ENCODE data around the gene GALNT13.
A peak's percentile ranks its signal among the peaks of the same experiment; 100 is the strongest.
"Not testable (repeated sequence)": the region's sequence is repeated elsewhere in the genome, so short reads cannot be mapped to it uniquely, and the experiment has no call there.

The GALNT13 gene

GRCh38 chr2:154408786-154409185, 537.1 kb downstream of the GALNT13 start:
- DNase-seq = no peak

DNA sequence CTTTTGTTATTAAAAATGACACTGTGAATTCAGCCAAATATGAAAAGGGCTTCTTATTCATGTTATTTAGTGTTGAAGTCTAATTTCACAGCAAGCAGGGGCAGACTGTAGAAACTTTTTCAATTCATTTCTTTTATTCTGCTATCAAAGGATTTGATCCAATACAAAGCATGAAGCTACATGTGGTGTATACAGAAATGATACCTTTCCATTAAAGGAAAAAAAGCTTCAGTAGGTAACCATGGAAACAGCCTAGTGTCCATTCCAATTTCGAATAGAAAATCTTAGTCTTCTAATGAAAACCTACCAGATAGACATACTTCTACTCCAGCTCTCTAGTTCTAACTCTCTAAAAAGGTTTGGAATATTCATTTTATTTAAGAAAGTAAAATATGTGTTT, 550.5 kb downstream of the GALNT13 start:
- no peak for DNase-seq

GRCh38 chr2:154425994-154426393, 554.3 kb downstream of the GALNT13 start:
- peak in 1 of 51 donors; percentile 4 for DNase-seq

- DNase-seq = no peak
Observed at GRCh38 chr2:154427453-154427852, 555.7 kb downstream of the GALNT13 start.

DNA sequence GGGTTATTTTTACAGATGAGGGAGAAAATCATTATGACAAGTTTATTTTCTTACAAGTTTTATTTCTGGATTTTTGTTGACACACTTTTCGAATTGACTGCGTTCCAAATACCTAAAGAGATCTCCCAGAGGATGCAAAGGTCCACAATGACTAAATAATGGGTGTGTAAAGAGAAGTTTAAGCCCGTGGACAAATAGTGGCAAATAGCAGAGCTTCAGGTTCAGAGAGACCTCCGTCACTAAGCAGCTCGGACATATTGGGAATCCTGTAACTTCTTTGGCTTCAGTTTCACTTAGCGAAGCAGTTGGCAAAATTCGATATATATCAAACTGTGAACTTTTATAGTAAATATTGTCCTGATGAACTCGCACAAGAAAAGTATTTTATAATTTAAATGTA, 556.3 kb downstream of the GALNT13 start:
- DNase-seq = no peak

GRCh38 chr2:154433010-154433409, 561.3 kb downstream of the GALNT13 start:
- no peak for DNase-seq

- no peak for DNase-seq
Observed at GRCh38 chr2:154437104-154437503, 565.4 kb downstream of the GALNT13 start.

GRCh38 chr2:154439156-154439555, 567.4 kb downstream of the GALNT13 start:
- no peak for DNase-seq

GRCh38 chr2:154443919-154444318, 572.2 kb downstream of the GALNT13 start:
- DNase-seq = no peak

- no peak for DNase-seq
Observed at GRCh38 chr2:154446324-154446723, 574.6 kb downstream of the GALNT13 start.

DNA sequence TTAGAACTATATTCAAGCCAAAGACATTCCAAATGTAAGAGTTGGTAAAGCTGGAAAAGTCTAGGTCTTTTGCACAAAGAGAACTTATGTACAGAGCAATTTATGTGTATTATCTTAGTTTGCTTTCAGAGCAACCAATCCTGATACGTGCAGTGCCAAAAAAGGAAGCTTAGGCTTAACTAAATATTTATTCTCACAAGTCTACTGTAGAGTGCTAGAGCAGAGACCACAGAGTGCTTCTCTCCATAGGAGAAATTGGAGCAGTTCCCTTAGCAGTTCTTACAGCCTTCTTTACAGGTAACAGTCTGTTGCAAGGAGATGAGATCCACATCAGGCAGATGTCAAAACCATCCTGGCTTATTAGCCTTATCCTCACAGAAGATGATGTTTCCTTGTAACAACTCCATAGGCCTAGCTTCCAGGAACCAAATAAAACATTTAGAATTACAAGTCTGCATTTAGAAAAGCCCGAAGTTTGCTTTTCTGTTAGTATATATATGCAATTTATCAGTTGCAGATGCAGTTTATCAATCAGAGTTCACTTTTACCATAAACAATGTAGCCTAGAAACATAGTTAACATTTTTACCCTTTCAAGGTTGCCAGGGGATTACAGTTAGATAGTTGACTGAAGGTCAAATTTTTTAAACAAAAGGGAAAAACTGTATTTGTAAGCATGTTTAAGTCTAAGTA, 576.2 kb downstream of the GALNT13 start:
- no peak for DNase-seq

DNA sequence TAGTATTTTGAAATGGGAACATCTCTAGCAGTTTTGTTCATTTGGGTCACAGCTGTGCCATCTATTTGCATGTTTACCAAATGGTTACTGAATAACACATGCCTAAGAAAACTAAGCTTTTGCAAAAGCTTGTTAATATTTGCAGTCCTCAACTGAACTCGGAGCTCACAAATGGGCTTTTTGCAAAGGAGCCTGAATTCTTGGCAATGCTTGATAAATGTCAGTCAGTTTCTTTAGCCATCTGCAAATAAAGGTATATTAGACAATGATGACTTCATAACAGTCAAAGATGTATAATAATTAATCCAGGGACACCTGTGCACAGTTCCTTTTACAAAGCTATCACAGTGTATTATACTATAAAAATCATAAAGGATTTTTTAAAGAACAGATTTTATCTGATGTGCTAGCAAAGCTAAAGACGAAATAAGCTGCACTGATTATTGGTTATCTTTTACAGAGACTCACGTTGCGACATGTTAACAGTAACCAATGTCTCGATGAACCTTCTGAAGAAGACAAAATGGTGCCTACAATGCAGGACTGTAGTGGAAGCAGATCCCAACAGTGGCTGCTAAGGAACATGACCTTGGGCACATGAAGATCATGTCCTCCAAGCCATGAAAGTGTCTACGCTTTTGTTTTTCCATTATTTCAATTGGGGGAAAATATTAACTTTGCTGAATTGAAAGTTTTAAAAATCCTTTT, 578.4 kb downstream of the GALNT13 start:
- DNase-seq = no peak

DNA sequence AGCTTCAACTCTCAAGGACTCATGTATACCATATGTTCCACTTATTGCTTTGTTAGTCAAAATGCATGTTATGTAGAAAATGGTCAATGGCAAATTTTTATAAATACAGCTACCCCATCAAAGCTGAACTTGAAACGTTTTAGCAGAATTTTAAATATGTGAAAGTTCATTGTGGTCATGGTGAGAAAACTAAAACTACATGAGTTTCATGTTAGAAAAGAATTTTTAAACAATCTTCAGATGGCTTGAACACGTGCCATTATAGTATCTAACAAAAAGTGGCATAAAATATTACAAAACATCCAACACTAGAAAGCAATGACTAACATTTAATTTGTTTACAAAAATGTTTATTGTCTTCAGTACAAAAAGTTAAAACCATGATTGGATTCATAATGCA, 580.7 kb downstream of the GALNT13 start:
- no peak for DNase-seq

- peak in 1 of 51 donors; percentile 5 for DNase-seq
Observed at GRCh38 chr2:154452906-154453493, 581.3 kb downstream of the GALNT13 start.

- DNase-seq = peak in 1 of 51 donors; percentile 3
Observed at GRCh38 chr2:154455166-154455565, 583.4 kb downstream of the GALNT13 start.

GRCh38 chr2:154455866-154456265, 584.1 kb downstream of the GALNT13 start:
- DNase-seq = no peak

- no peak for DNase-seq
Observed at GRCh38 chr2:154457286-154457685, 585.6 kb downstream of the GALNT13 start.

GRCh38 chr2:154459286-154459685, 587.6 kb downstream of the GALNT13 start:
- DNase-seq = no peak

DNA sequence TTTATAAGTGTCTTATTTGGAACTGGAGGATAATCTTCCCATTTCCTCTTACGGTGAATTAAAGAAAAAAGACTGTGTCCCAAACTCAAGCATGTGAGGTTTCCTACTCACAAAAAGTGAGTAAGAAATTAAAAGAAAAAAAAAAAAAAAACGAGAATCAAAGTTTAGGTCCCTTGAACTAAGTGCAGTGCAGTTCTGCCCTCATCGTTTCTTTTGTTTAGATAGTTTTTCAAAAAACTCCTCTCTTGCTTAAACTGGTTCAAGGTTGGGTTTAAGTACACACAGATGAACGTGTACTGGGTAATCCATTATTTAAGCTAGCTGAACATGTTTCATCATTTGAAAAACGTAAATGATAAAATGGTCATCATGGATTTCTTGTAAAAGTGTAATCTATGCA, 590.9 kb downstream of the GALNT13 start:
- DNase-seq = no peak

DNA sequence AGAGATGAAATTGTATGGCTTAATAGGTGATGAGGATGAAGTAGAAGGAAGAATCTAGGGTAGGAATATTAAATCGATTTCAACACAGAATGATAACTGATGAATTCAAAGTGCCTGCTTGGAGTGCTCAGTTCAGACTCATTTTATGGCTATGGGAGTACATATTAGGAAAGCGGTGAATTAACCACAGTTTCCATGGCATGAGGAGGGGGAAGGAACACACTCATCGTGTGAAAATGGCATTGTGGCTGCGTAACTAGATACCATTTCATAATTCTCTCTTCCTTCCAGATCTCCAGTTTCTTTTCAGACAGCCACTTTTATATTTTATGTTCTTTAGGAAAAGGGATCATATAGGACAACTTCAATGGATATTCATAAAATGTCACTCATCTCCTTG, 594.5 kb downstream of the GALNT13 start:
- DNase-seq = no peak

DNA sequence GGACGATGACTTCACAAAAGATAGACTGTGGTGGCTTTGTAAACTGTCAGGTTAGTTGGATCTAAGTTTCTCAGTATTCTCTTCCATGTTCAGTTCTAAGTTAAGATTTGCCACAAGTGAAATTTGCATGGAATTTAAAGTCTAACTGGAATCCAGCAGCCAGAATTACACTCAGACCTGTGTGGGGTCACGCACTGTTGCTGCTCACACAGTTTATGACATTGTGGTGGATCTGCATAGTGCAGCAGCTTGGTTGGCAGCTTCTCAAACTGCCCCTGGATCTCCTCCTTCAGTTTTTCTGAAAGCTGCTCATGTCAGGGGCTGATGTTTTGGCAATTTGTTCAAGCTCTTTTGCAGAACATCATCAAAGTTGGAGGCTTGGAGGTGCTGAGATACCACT, 598.7 kb downstream of the GALNT13 start:
- no peak for DNase-seq

DNA sequence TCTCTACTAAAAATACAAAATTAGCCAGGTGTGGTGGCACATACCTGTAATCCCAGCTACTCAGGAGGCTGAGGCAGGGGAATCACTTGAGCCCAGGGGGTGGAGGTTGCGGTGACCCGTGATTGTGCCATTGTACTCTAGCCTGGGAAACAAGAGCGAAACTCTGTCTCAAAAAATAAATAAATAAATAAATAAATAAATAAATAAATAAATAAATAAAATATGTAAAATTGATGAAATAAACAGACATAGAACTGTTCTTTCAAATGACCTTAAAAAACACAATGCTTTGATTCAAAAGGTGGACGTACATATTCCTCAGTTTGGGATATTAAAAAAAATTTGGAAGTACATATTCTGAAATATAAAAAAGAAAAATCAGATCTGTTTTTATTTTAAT, 599.8 kb downstream of the GALNT13 start:
- DNase-seq = not testable (repeated sequence)

- no peak for DNase-seq
Observed at GRCh38 chr2:154477319-154477718, 605.6 kb downstream of the GALNT13 start.
